ENCODE measurements around the gene FBXL17. TPM values are rescaled to one million over a fixed set of nuclear protein-coding genes. Genes with fewer than 3 reads are reported as not detected.

The FBXL17 gene
- total RNA-seq, 3 donors from 2014 or later = 22.6 to 31.3 (median 28.8) TPM

DNA sequence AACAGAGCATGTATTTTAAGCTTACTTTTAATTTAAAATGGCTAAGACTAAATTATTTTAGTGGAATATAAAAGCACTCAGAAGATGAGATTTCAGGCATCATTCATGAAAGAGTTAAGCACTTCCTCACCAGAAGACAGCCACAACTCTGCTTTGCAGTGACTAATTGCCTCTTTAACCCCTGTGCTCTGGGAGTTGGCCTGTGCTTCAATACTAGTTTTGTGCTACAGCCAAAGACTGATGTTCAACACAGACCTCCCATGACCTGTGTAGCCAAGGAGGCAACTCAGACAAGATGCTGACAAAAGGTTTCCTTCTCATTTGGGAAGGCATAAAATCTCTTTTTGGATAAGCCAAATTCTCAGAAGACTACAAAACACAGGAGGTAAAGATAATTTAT lies 353.5 kb downstream of the FBXL17 start:
- DNase-seq (ENCODE audit: low spot score in 2 of 2) = no peak
- H3K9me3 ChIP-seq = no peaks in the 10 kb centered on the region
- H3K36me3 ChIP-seq = no peaks in the 10 kb centered on the region
- no peak overlapping the region for H3K4me3 ChIP-seq
- intact Hi-C loops (cut with DNase I; ENCODE audit: low total_unique reads) = no loop called here
- H3K4me1 ChIP-seq = no peaks in the 10 kb centered on the region
- TF ChIP-seq, protein P1, sequence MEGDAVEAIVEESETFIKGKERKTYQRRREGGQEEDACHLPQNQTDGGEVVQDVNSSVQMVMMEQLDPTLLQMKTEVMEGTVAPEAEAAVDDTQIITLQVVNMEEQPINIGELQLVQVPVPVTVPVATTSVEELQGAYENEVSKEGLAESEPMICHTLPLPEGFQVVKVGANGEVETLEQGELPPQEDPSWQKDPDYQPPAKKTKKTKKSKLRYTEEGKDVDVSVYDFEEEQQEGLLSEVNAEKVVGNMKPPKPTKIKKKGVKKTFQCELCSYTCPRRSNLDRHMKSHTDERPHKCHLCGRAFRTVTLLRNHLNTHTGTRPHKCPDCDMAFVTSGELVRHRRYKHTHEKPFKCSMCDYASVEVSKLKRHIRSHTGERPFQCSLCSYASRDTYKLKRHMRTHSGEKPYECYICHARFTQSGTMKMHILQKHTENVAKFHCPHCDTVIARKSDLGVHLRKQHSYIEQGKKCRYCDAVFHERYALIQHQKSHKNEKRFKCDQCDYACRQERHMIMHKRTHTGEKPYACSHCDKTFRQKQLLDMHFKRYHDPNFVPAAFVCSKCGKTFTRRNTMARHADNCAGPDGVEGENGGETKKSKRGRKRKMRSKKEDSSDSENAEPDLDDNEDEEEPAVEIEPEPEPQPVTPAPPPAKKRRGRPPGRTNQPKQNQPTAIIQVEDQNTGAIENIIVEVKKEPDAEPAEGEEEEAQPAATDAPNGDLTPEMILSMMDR (IDR thresholded peaks at IDR 0.05) = no peak
- no peak for TF ChIP-seq POLR2A (IDR thresholded peaks at IDR 0.05)
- TF ChIP-seq POLR2AphosphoS5 (IDR thresholded peaks at IDR 0.05) = no peak
- no peak overlapping the region for H3K27ac ChIP-seq
- H3K27me3 ChIP-seq = no peaks in the 10 kb centered on the region

DNA sequence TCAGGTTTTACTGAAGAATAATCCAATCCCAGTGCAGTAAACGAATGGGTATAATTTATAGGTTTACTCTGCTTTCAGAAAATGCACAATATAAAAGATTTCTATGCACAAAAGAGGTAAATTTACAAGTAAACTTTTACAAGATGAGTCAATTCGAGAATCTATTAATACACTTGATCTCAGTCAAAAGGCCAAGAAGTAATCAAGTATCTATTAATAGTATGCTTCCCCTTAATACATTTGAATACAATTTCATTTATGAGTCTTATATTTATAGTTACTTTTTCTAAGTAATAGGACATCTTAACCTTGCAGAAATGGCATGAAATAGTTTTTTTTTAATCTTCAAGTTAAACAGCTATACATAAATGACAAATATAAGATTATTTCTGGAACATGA lies 355.9 kb downstream of the FBXL17 start:
- Histone ChIP-seq H3K27me3 (no peaks in the 10 kb centered on the region), H3K4me1 (no peaks in the 10 kb centered on the region), H3K9me3 (no peaks in the 10 kb centered on the region), H3K36me3 (no peaks in the 10 kb centered on the region), H3K27ac (no peak overlapping the region), H3K4me3 (no peak overlapping the region)
- intact Hi-C loops (cut with DNase I; ENCODE audit: low total_unique reads) = no loop called here
- no peak for TF ChIP-seq POLR2AphosphoS5 (IDR thresholded peaks at IDR 0.05)
- TF ChIP-seq, protein P1 (IDR thresholded peaks at IDR 0.05) = no peak
- TF ChIP-seq POLR2A (IDR thresholded peaks at IDR 0.05) = no peak
- no peak for DNase-seq (ENCODE audit: low spot score in 2 of 2)

DNA sequence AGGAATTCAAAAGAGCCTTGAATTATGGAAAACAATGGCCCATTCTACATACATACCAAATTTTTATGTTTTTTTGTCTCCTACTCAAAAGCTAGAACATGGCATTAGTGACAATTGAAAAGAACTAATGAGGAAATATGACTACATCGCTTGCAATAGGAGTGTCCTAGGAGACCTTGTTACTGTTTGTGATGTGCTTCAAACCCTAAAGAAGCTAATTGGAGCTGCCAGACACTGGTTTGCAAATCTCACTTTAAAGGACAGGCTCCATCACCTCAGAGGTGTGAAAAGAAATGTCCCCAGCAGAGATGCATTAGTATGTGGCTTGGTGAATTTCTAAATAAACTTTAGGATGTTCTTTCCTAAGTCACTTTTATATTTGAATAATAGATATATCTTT lies 356.9 kb downstream of the FBXL17 start:
- no peaks in the 10 kb centered on the region for H3K9me3 ChIP-seq
- no peak overlapping the region for H3K27ac ChIP-seq
- H3K36me3 ChIP-seq = no peaks in the 10 kb centered on the region
- no peaks in the 10 kb centered on the region for H3K4me1 ChIP-seq
- intact Hi-C loops (cut with DNase I; ENCODE audit: low total_unique reads) = no loop called here
- H3K4me3 ChIP-seq = no peak overlapping the region
- H3K27me3 ChIP-seq = no peaks in the 10 kb centered on the region
- no peak for DNase-seq (ENCODE audit: low spot score in 2 of 2)
- TF ChIP-seq POLR2AphosphoS5 (IDR thresholded peaks at IDR 0.05) (no peak), POLR2A (IDR thresholded peaks at IDR 0.05) (no peak)
- TF ChIP-seq, protein P1 (IDR thresholded peaks at IDR 0.05) = no peak

DNA sequence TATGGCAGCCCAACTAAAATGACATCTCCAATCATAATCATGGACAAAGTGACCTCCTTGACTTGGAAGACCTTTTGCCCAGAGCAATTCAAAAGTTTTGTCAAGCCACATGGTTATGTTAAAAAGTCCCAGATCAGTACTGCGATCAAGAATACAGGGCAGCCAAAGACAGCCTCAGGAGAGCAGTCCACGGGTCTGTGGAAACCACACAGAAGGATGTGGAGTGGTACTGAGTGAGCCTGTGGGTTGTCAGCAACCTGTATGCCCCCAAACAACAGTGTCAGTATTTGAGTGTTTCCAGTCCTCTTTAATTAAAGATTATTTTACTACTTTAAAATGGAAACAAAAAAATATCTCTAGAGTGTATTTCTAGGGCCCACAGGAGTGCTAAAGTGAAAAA lies 365.8 kb downstream of the FBXL17 start:
- H3K36me3 ChIP-seq = no peaks in the 10 kb centered on the region

DNA sequence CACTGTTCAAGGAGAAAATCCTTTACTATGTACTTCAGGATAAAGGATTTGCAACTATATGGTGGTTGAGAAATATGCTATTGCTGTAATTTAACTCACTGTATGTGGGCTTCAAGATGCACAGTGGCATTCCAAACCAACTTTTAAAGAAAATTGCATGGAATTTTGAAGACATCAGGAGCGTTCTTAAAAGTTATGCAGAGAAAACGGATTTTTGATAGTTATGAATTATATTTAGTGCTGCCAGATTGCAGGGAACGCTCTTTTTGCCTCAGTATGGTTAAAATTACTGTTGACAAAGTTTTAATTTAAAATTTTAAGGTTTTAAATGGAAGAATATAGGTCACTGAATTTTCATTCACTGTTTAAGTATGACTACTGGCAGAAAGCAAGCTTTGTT lies 375.1 kb downstream of the FBXL17 start:
- Histone ChIP-seq H3K4me3 (no peak overlapping the region), H3K4me1 (no peaks in the 10 kb centered on the region), H3K27ac (no peak overlapping the region), H3K36me3 (no peaks in the 10 kb centered on the region), H3K9me3 (no peaks in the 10 kb centered on the region), H3K27me3 (no peaks in the 10 kb centered on the region)
- DNase-seq (ENCODE audit: low spot score in 2 of 2) = no peak
- TF ChIP-seq POLR2A (IDR thresholded peaks at IDR 0.05) = no peak
- intact Hi-C loops (cut with DNase I; ENCODE audit: low total_unique reads) = no loop called here

More for the DNA sequence above, 365.8 kb downstream of the FBXL17 start:
- no peak overlapping the region for H3K4me3 ChIP-seq
- DNase-seq (ENCODE audit: low spot score in 2 of 2) = no peak
- no peaks in the 10 kb centered on the region for H3K27me3 ChIP-seq
- intact Hi-C loops (cut with DNase I; ENCODE audit: low total_unique reads) = no loop called here
- H3K9me3 ChIP-seq = no peaks in the 10 kb centered on the region
- H3K4me1 ChIP-seq = no peaks in the 10 kb centered on the region
- TF ChIP-seq POLR2A (IDR thresholded peaks at IDR 0.05) (no peak), POLR2AphosphoS5 (IDR thresholded peaks at IDR 0.05) (no peak)
- TF ChIP-seq, protein P1 (IDR thresholded peaks at IDR 0.05) = no peak
- H3K27ac ChIP-seq = no peak overlapping the region

DNA sequence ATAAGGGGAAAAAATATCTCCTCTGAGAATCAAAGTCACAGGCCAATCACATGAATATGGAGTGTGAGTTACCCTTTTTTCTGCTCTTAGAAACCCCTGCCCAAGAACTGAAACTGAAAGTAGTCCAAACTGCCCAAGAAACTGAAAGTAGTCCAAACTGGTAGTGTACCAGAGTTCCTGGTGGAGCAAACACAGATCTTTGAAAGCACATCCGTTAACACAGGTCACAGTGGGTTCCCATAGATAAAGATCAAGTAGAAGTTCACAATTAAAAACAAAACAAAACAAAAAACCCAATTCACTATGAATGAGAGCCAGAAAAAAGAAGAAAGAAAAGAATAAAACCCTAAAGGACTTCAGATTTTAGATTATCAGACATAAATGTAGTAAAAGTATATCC lies 378.7 kb downstream of the FBXL17 start:
- no peaks in the 10 kb centered on the region for H3K27me3 ChIP-seq
- TF ChIP-seq POLR2A (IDR thresholded peaks at IDR 0.05) (no peak), POLR2AphosphoS5 (IDR thresholded peaks at IDR 0.05) (no peak)
- TF ChIP-seq, protein P1 (IDR thresholded peaks at IDR 0.05) = no peak
- no peaks in the 10 kb centered on the region for H3K4me1 ChIP-seq
- no peaks in the 10 kb centered on the region for H3K9me3 ChIP-seq
- H3K36me3 ChIP-seq = no peaks in the 10 kb centered on the region
- no peak overlapping the region for H3K27ac ChIP-seq
- DNase-seq (ENCODE audit: low spot score in 2 of 2) = no peak
- intact Hi-C loops (cut with DNase I; ENCODE audit: low total_unique reads) = no loop called here
- peak overlapping the region in 1 of 3 donors; percentile 39 for H3K4me3 ChIP-seq

Measured in breast epithelium (tissue), 4 donors.